OCI-LY1 (cell line): ENCODE data around the gene CCM2.

Source experiments
- H2AFZ ChIP-seq: fragments of 200-600 bp; sonication (generic), shearing (Covaris generic); 2 replicates; pipeline ENCODE4 v1.6.0; 2014; ENCODE audit warnings: antibody characterized with exemption, mild to moderate bottlenecking, low read length
- H3F3A ChIP-seq: fragments of 200-600 bp; sonication (generic), shearing (Covaris generic); 2 replicates; pipeline ENCODE4 v1.6.0; 2014; ENCODE audit warnings: mild to moderate bottlenecking, antibody characterized with exemption, low read length, moderate library complexity; ENCODE audit not compliant: insufficient read depth
- H3K27ac ChIP-seq: fragments of 200-600 bp; sonication (generic); 2 replicates; pipeline ENCODE4 v1.5.1; 2014; ENCODE audit warnings: low read length, mixed run types, mild to moderate bottlenecking, low read depth; ENCODE audit not compliant: poor library complexity, severe bottlenecking
- H3K27me3 ChIP-seq: fragments of 200-600 bp; sonication (generic); 2 replicates; pipeline ENCODE4 v1.6.0; 2014; ENCODE audit warnings: antibody characterized with exemption, mild to moderate bottlenecking, low read length, moderate library complexity; ENCODE audit not compliant: insufficient read depth
- H3K36me3 ChIP-seq: fragments of 200-600 bp; sonication (generic); 2 replicates; pipeline ENCODE4 v1.6.1; 2014; ENCODE audit warnings: mild to moderate bottlenecking, antibody characterized with exemption, low read length, moderate library complexity, mixed read lengths; ENCODE audit not compliant: insufficient read depth
- H3K4me1 ChIP-seq: fragments of 200-600 bp; sonication (generic); 2 replicates; pipeline ENCODE4 v1.5.1; 2014; ENCODE audit warnings: mild to moderate bottlenecking, low read length, moderate library complexity; ENCODE audit not compliant: insufficient read depth, severe bottlenecking
- H3K4me2 ChIP-seq: fragments of 200-600 bp; sonication (generic), shearing (Covaris generic); 2 replicates; pipeline ENCODE4 v1.6.1; 2014; ENCODE audit warnings: low read length
- H3K4me3 ChIP-seq: fragments of 200-600 bp; sonication (generic); 2 replicates; pipeline ENCODE4 v1.5.1; 2014; ENCODE audit warnings: low read length, low read depth, mild to moderate bottlenecking, mixed read lengths; ENCODE audit not compliant: poor library complexity, severe bottlenecking
- H3K79me2 ChIP-seq: fragments of 200-600 bp; shearing (Covaris generic); 2 replicates; pipeline ENCODE4 v1.6.1; 2016; ENCODE audit warnings: mixed run types, low read length, mixed read lengths; ENCODE audit not compliant: insufficient read depth
- H3K9ac ChIP-seq: fragments of 200-600 bp; sonication (generic), shearing (Covaris generic); 2 replicates; pipeline ENCODE4 v1.6.1; 2014; ENCODE audit warnings: mild to moderate bottlenecking, low read length, mixed read lengths
- H3K9me2 ChIP-seq: fragments of 200-600 bp; sonication (generic), shearing (Covaris generic); 2 replicates; pipeline ENCODE4 v1.6.1; 2014; ENCODE audit warnings: low read depth, mild to moderate bottlenecking, low read length, mixed read lengths
- H3K9me3 ChIP-seq: fragments of 200-600 bp; shearing (Covaris generic); 2 replicates; pipeline ENCODE4 v1.6.1; 2014; ENCODE audit warnings: low read length, mixed read lengths
- H4K20me1 ChIP-seq: fragments of 200-600 bp; sonication (generic), shearing (Covaris generic); 2 replicates; pipeline ENCODE4 v1.6.0; 2016; ENCODE audit warnings: mild to moderate bottlenecking, low read length; ENCODE audit not compliant: insufficient read depth
- CTCF ChIP-seq: fragments of 200-600 bp; sonication (generic), shearing (Covaris generic); IDR thresholded peaks from 2 replicates; pipeline ENCODE4 v1.5.1; 2017; ENCODE audit warnings: mild to moderate bottlenecking, antibody characterized with exemption, low read length, moderate library complexity, mixed read lengths
- EZH2 ChIP-seq: fragments of 200-600 bp; sonication (generic), shearing (Covaris generic); IDR thresholded peaks from 2 replicates; pipeline ENCODE4 v1.8.0; 2017; ENCODE audit warnings: borderline replicate concordance, mixed run types, mild to moderate bottlenecking, antibody characterized with exemption, low read length, moderate library complexity, mixed read lengths

Gene CCM2

GRCh38 chr7:44963364-44964290 lies 36.4 kb upstream of the CCM2 start:
- H3K27me3 ChIP-seq = peaks cover 14% of the 10 kb centered on the region; the same call in 1 of the 2 replicates
- no peak for TF ChIP-seq EZH2
- no peak for TF ChIP-seq CTCF
- H3K9me2 ChIP-seq = no peaks in the 10 kb centered on the region
- no peak overlapping the region for H3K4me3 ChIP-seq
- no peaks in the 10 kb centered on the region for H3K9me3 ChIP-seq
- no peaks in the 10 kb centered on the region for H3K36me3 ChIP-seq
- no peaks in the 10 kb centered on the region for H4K20me1 ChIP-seq
- peaks cover 21% of the 10 kb centered on the region for H3K4me1 ChIP-seq
- H2AFZ ChIP-seq = no peak overlapping the region
- H3F3A ChIP-seq = no peaks in the 10 kb centered on the region
- H3K4me2 ChIP-seq = no peak overlapping the region
- H3K27ac ChIP-seq = no peak overlapping the region
- no peaks in the 10 kb centered on the region for H3K79me2 ChIP-seq
- no peak overlapping the region for H3K9ac ChIP-seq

- Histone ChIP-seq H3K4me2 (no peak overlapping the region), H3K27ac (no peak overlapping the region), H4K20me1 (no peaks in the 10 kb centered on the region), H3K4me1 (peaks cover 18% of the 10 kb centered on the region), H3K27me3 (peaks cover 13% of the 10 kb centered on the region; the same call in 1 of the 2 replicates), H3K36me3 (no peaks in the 10 kb centered on the region), H3K9me3 (no peaks in the 10 kb centered on the region), H2AFZ (no peak overlapping the region), H3K79me2 (no peaks in the 10 kb centered on the region), H3K4me3 (no peak overlapping the region), H3F3A (no peaks in the 10 kb centered on the region), H3K9ac (no peak overlapping the region), H3K9me2 (no peaks in the 10 kb centered on the region)
- TF ChIP-seq EZH2 (no peak), CTCF (peak; percentile 68)
Measured at GRCh38 chr7:44964384-44964830, 35.6 kb upstream of the CCM2 start.

- Histone ChIP-seq H3K27me3 (peaks cover 7% of the 10 kb centered on the region; the same call in 1 of the 2 replicates), H3K4me2 (no peak overlapping the region), H3K79me2 (no peaks in the 10 kb centered on the region), H4K20me1 (no peaks in the 10 kb centered on the region), H3K27ac (no peak overlapping the region), H3K36me3 (no peaks in the 10 kb centered on the region), H3K9me2 (no peaks in the 10 kb centered on the region), H2AFZ (no peak overlapping the region), H3K9ac (no peak overlapping the region), H3K4me1 (peaks cover 21% of the 10 kb centered on the region), H3K4me3 (no peak overlapping the region), H3K9me3 (no peaks in the 10 kb centered on the region), H3F3A (no peaks in the 10 kb centered on the region)
- TF ChIP-seq CTCF = no peak
- no peak for TF ChIP-seq EZH2
Measured at GRCh38 chr7:44964831-44965440, 35.1 kb upstream of the CCM2 start.
